GM12874 (cell line): ENCODE data around the gene ITGBL1.

Experiments used
- CTCF ChIP-seq: IDR thresholded peaks from 2 replicates; pipeline ENCODE4 v1.5.1; 2011; ENCODE audit warnings: low read depth, mild to moderate bottlenecking, control low read depth, low read length, moderate library complexity; ENCODE audit not compliant: insufficient read depth

Gene ITGBL1

GRCh38 chr13:101514100-101514499 is 61.6 kb downstream of the ITGBL1 start:
- TF ChIP-seq CTCF: no peak

GRCh38 chr13:101514695-101515275 is 62.3 kb downstream of the ITGBL1 start:
- TF ChIP-seq CTCF: peak; percentile 42

GRCh38 chr13:101515504-101515903 is 63.0 kb downstream of the ITGBL1 start:
- TF ChIP-seq CTCF: no peak

- TF ChIP-seq CTCF: no peak
Measured at GRCh38 chr13:101516262-101516661, 63.8 kb downstream of the ITGBL1 start.

- TF ChIP-seq CTCF: no peak
Measured at GRCh38 chr13:101520672-101521071, 68.2 kb downstream of the ITGBL1 start.

GRCh38 chr13:101521371-101521770 is 68.9 kb downstream of the ITGBL1 start:
- TF ChIP-seq CTCF: no peak

- no peak for TF ChIP-seq CTCF
Measured at GRCh38 chr13:101522607-101523006, 70.1 kb downstream of the ITGBL1 start.
